A673 (cell line): ENCODE results near the gene STPG3. TPM values are rescaled to one million over a fixed set of nuclear protein-coding genes. Genes with fewer than 3 reads are reported as not detected.

Experiments used
- BruUV-seq: library from RNA; stranded (reverse); fragments of 400-500 nt; replicated peaks from 2 replicates; lab custom pipeline; 2021; lab: Mats Ljungman, UMichigan
- CTCF ChIA-PET: fragments of 300-600 bp; sonication (Branson Sonifier 250); formaldehyde crosslinking; loops from one replicate; lab custom pipeline; 2022; ENCODE audit warnings: antibody characterized with exemption; lab: Charles Lee
- POLR2A ChIA-PET: fragments of 300-600 bp; sonication (Branson Sonifier 250); formaldehyde crosslinking; loops from one replicate; lab custom pipeline; 2022; ENCODE audit warnings: antibody characterized with exemption; ENCODE audit not compliant: low non-redundant PET; lab: Charles Lee
- DNase-seq: peaks from one replicate; pipeline ENCODE4 v3.0.0-alpha.2; 2015; ENCODE audit warnings: low spot score
- H3K27ac ChIP-seq: fragments of 200-600 bp; sonication (generic); 2 replicates; pipeline ENCODE4 v1.5.1; 2016; ENCODE audit warnings: mixed run types, low read depth, mild to moderate bottlenecking, mixed read lengths, antibody characterized with exemption, low read length; ENCODE audit not compliant: poor library complexity, severe bottlenecking
- H3K27me3 ChIP-seq: fragments of 200-600 bp; sonication (generic); replicated peaks from 2 replicates; pipeline ENCODE4 v1.6.1; 2017; ENCODE audit warnings: mixed run types, low read depth, mild to moderate bottlenecking, mixed read lengths, antibody characterized with exemption, low read length; ENCODE audit not compliant: insufficient read depth, poor library complexity
- H3K36me3 ChIP-seq: fragments of 200-600 bp; sonication (generic); 2 replicates; pipeline ENCODE4 v1.6.1; 2016; ENCODE audit warnings: mixed run types, mild to moderate bottlenecking, mixed read lengths, antibody characterized with exemption, low read length; ENCODE audit not compliant: insufficient read depth, poor library complexity, severe bottlenecking
- H3K4me1 ChIP-seq: fragments of 200-600 bp; sonication (generic); 2 replicates; pipeline ENCODE4 v1.6.1; 2017; ENCODE audit warnings: mixed run types, mild to moderate bottlenecking, mixed read lengths, antibody characterized with exemption, low read length; ENCODE audit not compliant: insufficient read depth, poor library complexity, severe bottlenecking
- H3K4me3 ChIP-seq: fragments of 200-600 bp; sonication (generic); 2 replicates; pipeline ENCODE4 v1.5.1; 2016; ENCODE audit warnings: low read depth, mixed run types, mild to moderate bottlenecking, mixed read lengths, low read length; ENCODE audit not compliant: poor library complexity, severe bottlenecking
- H3K9me3 ChIP-seq: fragments of 200-600 bp; sonication (generic); 2 replicates; pipeline ENCODE4 v1.6.1; 2016; ENCODE audit warnings: mixed run types, low read depth, mild to moderate bottlenecking, mixed read lengths, antibody characterized with exemption, low read length; ENCODE audit not compliant: poor library complexity, severe bottlenecking
- EZH2 ChIP-seq: fragments of 200-600 bp; sonication (generic); IDR thresholded peaks from 2 replicates; pipeline ENCODE4 v1.6.1; 2017; ENCODE audit warnings: borderline replicate concordance, low read depth, mild to moderate bottlenecking, mixed read lengths, antibody characterized with exemption, low read length; ENCODE audit not compliant: poor library complexity, severe bottlenecking
- intact Hi-C: fragments of 100-400 bp; cut with micrococcal nuclease; formaldehyde crosslinking; loops from one replicate; pipeline ENCODE4 v1.10.0; 2022; ENCODE audit not compliant: unreplicated experiment
- total RNA-seq: library from RNA; stranded (reverse); gene quantifications from 2 replicates; pipeline ENCODE4 v1.2.3, GENCODE V29; 2021
- TF ChIP-seq, protein P1 (sequence below): fragments of 300-800, 200-600 bp; sonication (generic); conservative IDR thresholded peaks from 2 replicates; pipeline ENCODE4 v1.5.1; 2017; ENCODE audit warnings: low read depth, mild to moderate bottlenecking, antibody characterized with exemption, low read length, moderate library complexity, mixed read lengths

Gene STPG3
- total RNA-seq, 1 experiment from 2014 or later = not detected

DNA sequence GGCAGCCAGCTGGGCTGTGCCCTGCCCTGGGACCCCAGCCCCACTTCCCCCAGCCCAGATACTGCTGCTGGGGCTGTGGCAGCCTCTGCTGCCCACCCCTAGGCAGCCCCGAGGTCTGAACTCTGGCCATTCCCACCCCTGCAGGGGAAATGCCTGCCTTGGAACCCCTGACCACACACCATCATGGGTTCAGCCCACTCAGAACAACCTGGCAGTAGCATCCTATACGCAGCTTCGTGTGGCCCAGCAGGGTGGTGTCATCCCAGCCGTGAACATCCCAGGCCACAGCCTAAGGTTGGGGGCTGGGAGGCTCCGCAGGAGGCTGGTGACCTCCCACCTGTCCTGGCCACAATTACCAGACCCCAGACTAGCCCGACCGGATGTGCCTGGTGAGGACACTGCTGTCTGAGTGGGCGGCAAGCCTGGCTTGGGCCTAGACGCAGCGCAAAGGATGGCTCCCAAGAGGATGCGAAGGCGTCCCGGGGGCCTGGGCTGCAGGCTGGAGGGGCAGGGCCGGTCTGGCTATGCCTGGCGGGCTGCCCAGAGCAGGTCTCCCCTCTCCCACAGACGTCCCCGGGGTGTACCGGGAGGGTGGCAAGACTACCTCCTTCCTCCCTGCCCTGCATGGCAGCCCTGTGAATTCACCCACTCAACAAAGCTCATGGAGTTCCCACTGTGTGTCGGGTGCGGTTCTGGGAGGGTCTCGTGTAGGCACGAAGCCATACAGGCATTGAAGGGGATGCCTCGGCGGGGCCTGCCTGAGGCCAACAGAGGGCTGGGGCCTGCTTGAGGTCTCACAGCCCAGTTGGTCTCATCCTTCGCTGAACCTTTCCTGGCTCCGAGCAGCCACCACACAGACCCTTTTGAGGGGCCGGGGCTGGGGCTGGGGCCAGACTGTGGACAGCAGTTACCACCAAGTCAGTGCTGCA lies 21.9 kb upstream of the STPG3 start:
- CTCF ChIA-PET = interaction anchor here (0.9 kb wide), 1 partner anchor 194 kb away, joined by 3 read pairs; no protein-coding TSS in a partner anchor
- no peak overlapping the region for H3K4me3 ChIP-seq
- BruUV-seq = no TSS peak
- no peaks in the 10 kb centered on the region for H3K36me3 ChIP-seq
- TF ChIP-seq EZH2 = no peak
- TF ChIP-seq, protein P1, sequence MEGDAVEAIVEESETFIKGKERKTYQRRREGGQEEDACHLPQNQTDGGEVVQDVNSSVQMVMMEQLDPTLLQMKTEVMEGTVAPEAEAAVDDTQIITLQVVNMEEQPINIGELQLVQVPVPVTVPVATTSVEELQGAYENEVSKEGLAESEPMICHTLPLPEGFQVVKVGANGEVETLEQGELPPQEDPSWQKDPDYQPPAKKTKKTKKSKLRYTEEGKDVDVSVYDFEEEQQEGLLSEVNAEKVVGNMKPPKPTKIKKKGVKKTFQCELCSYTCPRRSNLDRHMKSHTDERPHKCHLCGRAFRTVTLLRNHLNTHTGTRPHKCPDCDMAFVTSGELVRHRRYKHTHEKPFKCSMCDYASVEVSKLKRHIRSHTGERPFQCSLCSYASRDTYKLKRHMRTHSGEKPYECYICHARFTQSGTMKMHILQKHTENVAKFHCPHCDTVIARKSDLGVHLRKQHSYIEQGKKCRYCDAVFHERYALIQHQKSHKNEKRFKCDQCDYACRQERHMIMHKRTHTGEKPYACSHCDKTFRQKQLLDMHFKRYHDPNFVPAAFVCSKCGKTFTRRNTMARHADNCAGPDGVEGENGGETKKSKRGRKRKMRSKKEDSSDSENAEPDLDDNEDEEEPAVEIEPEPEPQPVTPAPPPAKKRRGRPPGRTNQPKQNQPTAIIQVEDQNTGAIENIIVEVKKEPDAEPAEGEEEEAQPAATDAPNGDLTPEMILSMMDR = no peak
- H3K9me3 ChIP-seq = no peaks in the 10 kb centered on the region
- intact Hi-C loops = no loop called here
- no peaks in the 10 kb centered on the region for H3K4me1 ChIP-seq
- no peaks in the 10 kb centered on the region for H3K27me3 ChIP-seq
- POLR2A ChIA-PET = no interaction called here
- no peak for DNase-seq
- H3K27ac ChIP-seq = no peak overlapping the region

DNA sequence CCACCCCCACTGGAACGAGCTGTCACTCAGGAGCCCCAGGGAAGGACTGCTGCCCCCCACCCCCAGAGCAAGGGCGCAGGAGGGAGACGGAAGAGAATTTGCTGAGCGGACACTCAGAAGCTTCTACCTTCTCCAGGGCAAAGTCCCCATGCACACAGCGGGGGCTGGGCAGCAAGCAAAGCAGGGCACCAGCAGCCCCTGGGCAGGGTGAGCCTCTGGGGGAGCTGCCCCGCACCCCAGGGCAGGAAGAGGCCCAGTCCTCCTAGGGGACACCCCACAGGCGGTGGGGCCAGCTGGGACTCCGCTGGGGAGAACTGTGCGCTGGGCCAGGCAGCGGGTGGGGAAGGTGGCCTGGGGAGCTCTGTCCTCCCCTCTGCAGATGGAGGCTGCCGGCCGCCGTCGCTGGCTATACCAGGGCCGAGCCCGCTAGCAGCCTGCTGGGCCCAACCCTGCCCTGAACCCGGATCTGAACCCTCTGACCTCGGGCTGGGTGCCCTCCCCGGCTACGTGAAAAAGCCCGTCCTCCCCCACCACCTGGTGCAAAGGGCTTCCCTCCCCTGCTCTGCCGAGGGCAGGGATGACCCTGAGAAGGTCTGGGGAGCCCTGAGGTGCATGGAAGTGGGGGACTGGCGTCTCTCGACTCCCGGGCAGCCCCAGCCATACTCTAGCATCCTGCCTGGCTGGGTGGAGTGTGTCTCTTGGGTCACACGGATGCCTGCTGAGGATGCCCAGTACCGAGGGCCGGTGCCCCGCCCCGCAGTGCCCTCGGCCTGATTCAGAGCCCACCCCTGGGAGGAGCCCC lies 21.0 kb upstream of the STPG3 start:
- Histone ChIP-seq H3K27me3 (no peaks in the 10 kb centered on the region), H3K27ac (no peak overlapping the region), H3K9me3 (no peaks in the 10 kb centered on the region), H3K4me1 (no peaks in the 10 kb centered on the region), H3K4me3 (no peak overlapping the region), H3K36me3 (no peaks in the 10 kb centered on the region)
- TF ChIP-seq, protein P1 = no peak
- no peak for TF ChIP-seq EZH2
- no TSS peak for BruUV-seq
- CTCF ChIA-PET = interaction anchor here (0.9 kb wide), 1 partner anchor 195 kb away, joined by 3 read pairs; no protein-coding TSS in a partner anchor
- POLR2A ChIA-PET = no interaction called here
- intact Hi-C loops = no loop called here
- DNase-seq = no peak

DNA sequence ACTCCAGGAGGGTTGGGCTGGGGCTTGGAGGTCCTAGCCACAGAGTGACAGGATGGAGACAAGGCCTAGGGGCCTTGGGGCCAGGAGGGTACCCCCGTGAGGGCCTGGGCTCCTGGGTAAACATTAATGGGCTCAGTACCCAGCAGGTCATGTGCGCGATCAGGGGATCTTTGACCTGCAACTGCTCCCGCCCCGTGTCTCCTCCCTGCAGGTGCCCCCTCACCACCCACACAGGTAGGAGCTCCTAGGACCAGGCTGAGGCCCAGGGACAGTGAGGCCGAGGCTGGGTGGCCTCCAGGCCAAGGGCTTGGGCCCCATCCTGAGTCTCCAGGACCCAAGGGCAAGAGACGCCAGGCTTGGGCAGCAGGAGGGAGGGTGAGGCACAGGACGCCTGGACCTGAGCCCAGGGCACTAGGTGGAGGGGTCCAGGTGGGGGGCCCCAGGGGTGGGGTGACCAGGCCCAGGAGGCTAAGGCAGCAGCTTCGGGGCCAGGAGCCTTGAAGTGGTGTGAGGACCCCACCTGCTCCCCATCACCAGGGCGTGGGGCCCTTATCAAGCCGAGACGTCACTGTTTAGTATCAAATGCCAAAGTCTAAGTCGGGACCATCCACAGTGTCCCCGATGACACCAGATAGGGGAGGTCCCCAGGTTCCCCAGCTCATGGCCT lies 20.2 kb upstream of the STPG3 start, which contains the start of gene SLC34A3:
TSS of gene SLC34A3 (plus strand) at position 197 of the 667 bp plus-strand sequence. CDS start 802 bp downstream, outside the sequence.
- Histone ChIP-seq H3K4me3 (no peak within 1 kb of the TSS), H3K27me3 (no peaks in the 10 kb centered on the region), H3K36me3 (no peaks in the 10 kb centered on the region), H3K4me1 (no peaks in the 10 kb centered on the region), H3K9me3 (no peaks in the 10 kb centered on the region), H3K27ac (no peak within 1 kb of the TSS)
- no peak for TF ChIP-seq EZH2
- TF ChIP-seq, protein P1 = no peak
- intact Hi-C loops = no loop called here
- CTCF ChIA-PET = no interaction called here
- POLR2A ChIA-PET = no interaction called here
- no peak for DNase-seq
- BruUV-seq = no TSS peak
